Neural crest cell (in vitro differentiated cells): ENCODE measurements around the gene ZNF469. TPM values are rescaled to one million over a fixed set of nuclear protein-coding genes. Genes with fewer than 3 reads are reported as not detected.

Experiments
- DNase-seq: peaks from one replicate; pipeline ENCODE4 v3.0.0; 2021; ENCODE audit warnings: low read depth, mixed read lengths, low spot score
- H3K27ac Mint-ChIP-seq: one replicate; pipeline ENCODE4 v1.8.0; 2021; ENCODE audit warnings: mild to moderate bottlenecking, mixed read lengths; ENCODE audit not compliant: unreplicated experiment
- H3K27me3 Mint-ChIP-seq: 2 replicates; pipeline ENCODE4 v1.8.0; 2021; ENCODE audit warnings: low read depth, mild to moderate bottlenecking, mixed read lengths
- H3K36me3 Mint-ChIP-seq: 2 replicates; pipeline ENCODE4 v1.8.0; 2021; ENCODE audit warnings: low read depth, mild to moderate bottlenecking, mixed read lengths
- H3K4me1 Mint-ChIP-seq: 2 replicates; pipeline ENCODE4 v1.8.0; 2021; ENCODE audit warnings: mixed read lengths
- H3K4me3 Mint-ChIP-seq: one replicate; pipeline ENCODE4 v1.8.0; 2021; ENCODE audit warnings: mild to moderate bottlenecking, mixed read lengths
- H3K9me3 Mint-ChIP-seq: 2 replicates; pipeline ENCODE4 v1.8.0; 2021; ENCODE audit warnings: mixed read lengths
- CTCF ChIP-seq: fragments of 200-600 bp; sonication (generic); conservative IDR thresholded peaks from 2 replicates; pipeline ENCODE4 v1.5.0; 2021; ENCODE audit warnings: antibody characterized with exemption, mild to moderate bottlenecking
- total RNA-seq: library from RNA; stranded (reverse); gene quantifications from 2 replicates; pipeline ENCODE4 v1.2.1, GENCODE V29; 2021

ZNF469 gene
- total RNA-seq, 1 donor from 2014 or later: 0.58 TPM

GRCh38 chr16:88345721-88346560 is 36.8 kb upstream of the ZNF469 start:
- no peaks in the 10 kb centered on the region for H3K9me3 Mint-ChIP-seq
- H3K27me3 Mint-ChIP-seq: no peaks in the 10 kb centered on the region
- H3K4me1 Mint-ChIP-seq: peaks cover 3% of the 10 kb centered on the region
- H3K27ac Mint-ChIP-seq: no peak overlapping the region
- TF ChIP-seq CTCF: no peak
- H3K36me3 Mint-ChIP-seq: no peaks in the 10 kb centered on the region
- no peak overlapping the region for H3K4me3 Mint-ChIP-seq
- no peak for DNase-seq

DNA sequence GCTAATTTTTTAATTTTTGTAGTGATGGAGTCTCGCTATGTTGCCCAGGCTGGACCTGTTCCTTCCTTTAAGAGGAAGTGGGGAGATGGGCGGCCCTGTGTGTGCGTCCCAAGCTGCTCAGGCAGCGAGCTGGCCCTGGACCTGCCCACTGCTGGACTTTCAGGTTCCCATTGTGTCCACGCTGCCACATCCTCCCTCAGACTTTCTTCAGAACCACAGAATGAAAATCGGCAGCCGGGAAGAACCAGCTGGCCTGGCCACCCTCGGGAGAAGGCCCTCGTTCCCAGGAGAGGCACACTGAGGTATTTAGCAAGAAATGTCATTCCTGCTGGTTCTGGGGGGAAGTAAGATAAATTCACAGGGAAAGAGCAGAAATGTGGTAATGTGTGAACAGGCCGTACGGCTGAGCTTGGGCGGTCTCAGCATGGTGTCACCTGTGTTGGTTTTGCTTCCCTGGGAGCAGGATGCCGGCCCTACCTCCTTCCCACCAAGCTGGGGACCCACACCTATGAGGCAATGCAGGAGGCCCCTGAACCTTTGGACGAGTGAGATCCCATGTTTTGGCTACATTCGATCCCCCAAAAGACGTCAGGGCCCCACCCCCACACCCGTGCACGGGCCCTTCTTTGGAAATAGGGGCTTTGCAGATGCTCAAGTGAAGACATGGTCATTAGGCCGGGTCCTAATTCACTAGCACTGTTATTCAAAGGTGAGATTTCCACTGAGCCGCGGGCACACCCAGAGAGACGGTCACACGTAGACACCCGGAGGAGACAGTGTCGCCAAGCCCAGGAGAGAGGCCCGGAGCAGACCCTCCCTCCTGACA is 35.9 kb upstream of the ZNF469 start:
- no peaks in the 10 kb centered on the region for H3K9me3 Mint-ChIP-seq
- no peaks in the 10 kb centered on the region for H3K27me3 Mint-ChIP-seq
- H3K4me1 Mint-ChIP-seq: peaks cover 6% of the 10 kb centered on the region
- no peak overlapping the region for H3K27ac Mint-ChIP-seq
- no peak for DNase-seq
- H3K4me3 Mint-ChIP-seq: no peak overlapping the region
- no peak for TF ChIP-seq CTCF
- no peaks in the 10 kb centered on the region for H3K36me3 Mint-ChIP-seq

GRCh38 chr16:88347656-88348376 is 34.9 kb upstream of the ZNF469 start:
- Mint-ChIP-seq H3K4me1 (peaks cover 7% of the 10 kb centered on the region), H3K27me3 (no peaks in the 10 kb centered on the region), H3K36me3 (no peaks in the 10 kb centered on the region), H3K9me3 (no peaks in the 10 kb centered on the region), H3K4me3 (no peak overlapping the region), H3K27ac (peak overlapping the region; percentile 67)
- DNase-seq: no peak
- no peak for TF ChIP-seq CTCF

- H3K4me3 Mint-ChIP-seq: no peak overlapping the region
- no peak for DNase-seq
- peak overlapping the region; percentile 67 for H3K27ac Mint-ChIP-seq
- H3K27me3 Mint-ChIP-seq: no peaks in the 10 kb centered on the region
- H3K36me3 Mint-ChIP-seq: no peaks in the 10 kb centered on the region
- TF ChIP-seq CTCF: no peak
- H3K9me3 Mint-ChIP-seq: no peaks in the 10 kb centered on the region
- peaks cover 9% of the 10 kb centered on the region for H3K4me1 Mint-ChIP-seq
Observed at GRCh38 chr16:88348377-88349152, 34.2 kb upstream of the ZNF469 start.
